Hepatocyte (in vitro differentiated cells): ENCODE data around the gene GASK1A.

ENCODE experiments used
- EZH2 ChIP-seq: fragments of 200-600 bp; sonication (generic); IDR thresholded peaks from 2 replicates; pipeline ENCODE4 v1.6.1; 2016; ENCODE audit warnings: antibody characterized with exemption, mild to moderate bottlenecking, borderline replicate concordance
- TF ChIP-seq, protein P1 (sequence below): fragments of 200-600 bp; sonication (generic); IDR thresholded peaks from 2 replicates; pipeline ENCODE4 v1.5.1; 2016; ENCODE audit warnings: antibody characterized with exemption, mild to moderate bottlenecking; ENCODE audit not compliant: poor library complexity

DNA sequence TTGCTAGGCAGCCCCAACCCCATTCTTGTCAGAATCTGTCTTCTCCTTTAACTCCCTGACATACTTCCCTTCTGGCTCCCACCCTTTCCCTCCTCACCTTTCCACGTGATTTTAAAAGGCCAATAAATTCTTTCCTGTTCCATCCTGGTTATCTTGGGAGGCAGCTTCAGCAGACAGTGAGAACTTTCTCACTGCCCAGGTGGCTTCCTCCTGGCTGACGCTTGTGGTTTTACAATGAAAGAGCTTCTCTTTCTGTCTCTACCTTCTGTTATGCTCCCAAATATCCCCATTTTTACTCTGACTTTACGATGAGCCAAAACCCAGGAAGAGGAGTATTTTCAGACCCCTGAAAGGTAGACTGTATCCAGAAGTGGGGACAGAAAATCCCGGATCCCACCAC is 42.1 kb downstream of the GASK1A start:
- TF ChIP-seq, protein P1, sequence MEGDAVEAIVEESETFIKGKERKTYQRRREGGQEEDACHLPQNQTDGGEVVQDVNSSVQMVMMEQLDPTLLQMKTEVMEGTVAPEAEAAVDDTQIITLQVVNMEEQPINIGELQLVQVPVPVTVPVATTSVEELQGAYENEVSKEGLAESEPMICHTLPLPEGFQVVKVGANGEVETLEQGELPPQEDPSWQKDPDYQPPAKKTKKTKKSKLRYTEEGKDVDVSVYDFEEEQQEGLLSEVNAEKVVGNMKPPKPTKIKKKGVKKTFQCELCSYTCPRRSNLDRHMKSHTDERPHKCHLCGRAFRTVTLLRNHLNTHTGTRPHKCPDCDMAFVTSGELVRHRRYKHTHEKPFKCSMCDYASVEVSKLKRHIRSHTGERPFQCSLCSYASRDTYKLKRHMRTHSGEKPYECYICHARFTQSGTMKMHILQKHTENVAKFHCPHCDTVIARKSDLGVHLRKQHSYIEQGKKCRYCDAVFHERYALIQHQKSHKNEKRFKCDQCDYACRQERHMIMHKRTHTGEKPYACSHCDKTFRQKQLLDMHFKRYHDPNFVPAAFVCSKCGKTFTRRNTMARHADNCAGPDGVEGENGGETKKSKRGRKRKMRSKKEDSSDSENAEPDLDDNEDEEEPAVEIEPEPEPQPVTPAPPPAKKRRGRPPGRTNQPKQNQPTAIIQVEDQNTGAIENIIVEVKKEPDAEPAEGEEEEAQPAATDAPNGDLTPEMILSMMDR = no peak
- TF ChIP-seq EZH2 = no peak
